CD4-positive, alpha-beta T cell treated with Interleukin-1 beta for 1 hour (primary cell): ENCODE measurements around the gene CGNL1.

Source experiments
- DNase-seq, 2 donors: peaks; one replicate each; pipeline ENCODE4 v3.0.0-alpha.2; 2020 to 2022

The CGNL1 gene

GRCh38 chr15:57552678-57553334 lies 176.5 kb downstream of the CGNL1 start:
- no peak for DNase-seq

- no peak for DNase-seq
Observed at GRCh38 chr15:57553526-57553925, 177.2 kb downstream of the CGNL1 start.

DNA sequence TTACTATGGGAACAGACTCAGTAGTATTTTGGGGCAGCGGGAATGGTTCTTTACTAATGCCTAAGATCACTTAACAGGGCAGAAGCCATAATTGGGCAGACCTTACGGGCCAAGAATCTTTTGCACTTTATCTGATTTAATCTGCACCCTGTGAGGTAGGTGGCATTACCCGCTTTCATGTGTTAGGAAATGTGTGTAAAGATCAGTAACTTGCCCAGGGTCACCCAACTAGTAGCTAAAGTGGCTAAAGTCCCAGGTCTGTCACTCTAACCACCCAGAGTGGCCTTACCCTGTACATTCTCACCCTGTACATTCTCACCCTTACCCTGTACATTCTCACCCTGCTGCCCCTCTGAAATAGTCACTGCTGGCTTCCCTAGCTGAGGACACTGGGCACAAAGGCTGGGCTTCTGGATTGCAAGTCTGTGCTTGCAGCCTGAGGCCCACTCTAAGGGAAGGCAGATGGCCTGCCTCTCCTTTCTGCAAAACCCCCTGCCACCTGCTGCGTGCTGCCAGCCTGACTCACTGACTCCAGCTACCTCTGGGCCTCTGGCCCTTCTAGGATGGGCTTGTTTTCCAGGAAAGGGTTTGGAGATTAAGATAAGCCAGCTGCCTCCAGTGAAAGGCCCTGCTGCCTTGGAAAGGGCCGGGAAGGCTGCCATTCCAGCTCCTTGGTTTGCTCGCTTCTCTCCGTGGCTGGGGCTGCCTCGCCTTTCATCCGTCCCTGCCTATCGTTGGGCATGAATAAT lies 177.9 kb downstream of the CGNL1 start:
- no peak for DNase-seq

- no peak for DNase-seq
Observed at GRCh38 chr15:57554812-57555179, 178.5 kb downstream of the CGNL1 start.

DNA sequence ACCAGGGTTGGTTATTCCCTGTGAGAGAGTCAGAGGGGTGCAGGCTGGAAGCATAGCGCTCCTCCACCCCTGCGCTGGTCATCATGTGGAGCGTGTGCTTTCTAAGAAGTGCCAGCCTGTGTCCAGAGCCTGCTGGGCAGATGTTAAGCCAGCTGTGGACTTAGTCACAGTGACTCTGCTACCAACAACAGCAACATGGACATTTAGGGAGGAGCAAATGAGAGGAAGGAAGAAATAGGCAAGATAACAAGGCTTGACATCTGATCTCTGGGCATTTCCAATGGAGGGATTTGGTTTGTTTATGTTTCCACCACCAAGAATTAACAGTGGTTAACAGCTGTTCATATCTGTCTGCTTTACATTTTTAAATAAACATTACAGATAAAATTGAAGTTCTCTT lies 179.0 kb downstream of the CGNL1 start:
- DNase-seq: no peak

GRCh38 chr15:57556040-57556439 lies 179.7 kb downstream of the CGNL1 start:
- no peak for DNase-seq

GRCh38 chr15:57557267-57557666 lies 181.0 kb downstream of the CGNL1 start:
- DNase-seq: no peak

DNA sequence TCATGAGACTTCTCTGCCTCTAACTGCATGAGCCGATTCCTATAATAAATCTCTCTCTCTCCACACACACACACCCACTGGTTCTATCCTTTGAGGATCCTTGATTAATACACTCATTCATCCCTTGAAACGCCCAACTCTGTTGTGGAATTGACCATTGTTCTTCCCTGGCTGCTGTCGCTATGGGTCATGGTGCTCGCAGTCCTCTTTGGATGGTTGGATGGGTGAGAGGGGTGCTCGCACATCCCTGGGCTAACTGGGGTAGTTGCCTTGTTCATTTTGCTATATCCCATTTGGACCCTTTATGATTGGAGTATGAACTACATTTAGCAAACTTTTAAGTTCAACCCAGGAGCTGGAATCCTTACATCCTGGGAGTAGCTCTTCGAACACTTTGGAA lies 181.5 kb downstream of the CGNL1 start:
- DNase-seq: no peak

- DNase-seq: peak; percentile 56 to 60
Observed at GRCh38 chr15:57559875-57560274, 183.6 kb downstream of the CGNL1 start.

DNA sequence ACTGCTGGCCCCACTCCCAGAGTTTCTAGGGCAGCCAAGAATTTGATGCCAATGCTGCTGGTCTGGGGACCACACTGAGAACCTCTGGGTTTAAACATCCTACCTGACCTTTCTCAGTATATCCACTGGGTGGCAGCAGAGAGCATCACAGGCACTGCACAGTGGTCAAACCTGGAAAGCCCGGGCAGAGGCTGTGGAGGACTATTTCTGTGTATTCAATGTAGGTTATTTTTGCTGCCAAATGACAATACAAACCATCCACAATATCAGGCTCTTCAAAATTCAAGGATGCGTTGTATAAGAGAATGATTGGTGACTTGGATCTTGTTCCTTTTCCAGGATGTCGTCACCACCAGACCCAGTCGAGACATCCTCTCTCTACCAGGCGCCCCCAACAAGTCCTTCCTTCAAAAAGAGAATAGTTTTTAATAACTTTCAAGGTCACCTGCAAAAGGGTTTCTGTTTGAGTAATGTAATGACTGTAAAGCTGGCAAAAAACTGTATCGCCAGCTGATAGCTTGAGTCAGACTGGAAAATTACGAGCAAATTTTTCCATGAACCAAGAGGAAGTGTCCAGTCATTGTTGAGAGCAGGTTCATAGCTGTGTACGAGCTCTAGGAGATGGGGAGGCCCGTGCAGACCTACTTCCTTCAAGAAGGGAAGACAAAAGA lies 184.9 kb downstream of the CGNL1 start:
- peak; percentile 67 to 70 for DNase-seq

- DNase-seq: no peak
Observed at GRCh38 chr15:57562196-57562769, 186.0 kb downstream of the CGNL1 start.

GRCh38 chr15:57563416-57563815 lies 187.1 kb downstream of the CGNL1 start:
- DNase-seq: no peak

- peak; percentile 51 to 67 for DNase-seq
Observed at GRCh38 chr15:57565311-57565710, 189.0 kb downstream of the CGNL1 start.

DNA sequence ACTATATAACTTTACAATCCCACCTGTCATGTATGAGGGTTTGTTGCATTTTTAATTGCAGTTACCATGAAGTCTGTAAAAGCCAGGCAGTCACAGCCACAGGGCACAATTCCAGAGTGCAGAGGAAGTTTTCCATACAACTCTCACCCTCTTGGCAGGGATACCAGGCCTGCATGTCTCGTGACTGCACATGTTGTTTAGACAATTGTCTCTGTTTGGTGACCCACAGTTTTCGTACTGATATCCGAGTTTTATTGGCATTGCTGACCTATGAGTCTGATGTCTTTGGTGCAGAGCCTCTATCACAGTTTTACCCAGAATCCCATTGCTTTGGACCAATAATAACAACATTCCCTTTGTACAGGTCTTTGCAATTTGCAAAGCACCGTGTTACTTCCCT lies 190.5 kb downstream of the CGNL1 start:
- no peak for DNase-seq

DNA sequence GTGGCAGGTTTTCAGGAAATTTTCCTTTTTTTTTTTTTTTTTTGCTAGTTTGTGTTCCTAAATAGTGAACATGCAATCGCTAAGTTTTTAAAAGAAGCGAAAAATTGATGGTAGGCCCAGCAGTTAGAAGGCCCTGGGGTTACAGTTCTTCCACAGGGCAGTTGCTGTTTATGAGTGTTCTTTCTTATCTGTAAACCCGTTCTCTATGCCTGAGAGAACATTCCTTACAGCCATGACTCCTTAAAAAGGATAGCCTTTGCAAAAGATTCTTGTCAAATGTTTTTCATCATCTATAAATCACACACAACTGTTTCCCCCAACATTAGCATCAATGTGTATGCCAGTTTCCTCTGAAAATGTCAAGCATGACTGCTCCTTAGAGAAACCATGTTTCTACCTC lies 191.6 kb downstream of the CGNL1 start:
- DNase-seq: no peak

DNA sequence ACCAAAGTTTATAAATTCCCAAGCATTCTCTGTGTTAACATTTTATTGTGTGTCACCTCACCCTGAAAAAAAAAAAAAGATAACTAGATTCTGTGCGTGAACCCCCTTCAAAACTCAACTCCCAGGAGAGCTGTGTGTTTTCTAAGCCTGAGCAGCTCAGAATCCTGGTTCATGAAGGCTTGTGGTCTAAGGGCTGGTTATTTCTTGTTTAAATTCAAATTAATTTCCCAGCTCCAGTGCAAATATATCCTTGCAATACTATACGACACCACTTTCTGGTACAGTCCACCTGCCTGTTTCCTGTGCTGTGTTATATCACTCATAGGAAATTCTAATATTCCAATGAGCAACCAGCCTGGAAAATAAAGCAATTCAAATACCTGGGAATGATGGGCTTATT lies 192.0 kb downstream of the CGNL1 start:
- DNase-seq: no peak

GRCh38 chr15:57570340-57570739 lies 194.0 kb downstream of the CGNL1 start:
- DNase-seq: no peak

DNA sequence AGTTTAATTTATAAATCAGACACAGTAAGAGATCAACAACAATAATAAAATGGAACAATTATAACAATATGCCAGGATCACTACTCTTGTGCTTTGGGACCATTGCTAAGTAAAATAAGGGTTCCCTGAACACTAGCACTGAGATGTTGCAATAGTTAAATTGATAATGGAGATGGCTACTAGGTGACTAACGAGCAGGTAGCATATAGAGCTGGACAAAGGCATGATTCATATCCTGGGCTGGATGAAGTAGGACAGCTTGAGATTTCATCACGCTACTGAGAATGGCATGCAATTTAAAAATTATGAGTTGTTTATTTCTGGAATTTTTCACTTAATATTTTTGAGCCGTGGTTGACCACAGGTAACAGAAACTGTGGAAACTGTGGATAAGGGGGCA lies 194.7 kb downstream of the CGNL1 start:
- DNase-seq: no peak

GRCh38 chr15:57571725-57572124 lies 195.4 kb downstream of the CGNL1 start:
- DNase-seq: no peak

- no peak for DNase-seq
Observed at GRCh38 chr15:57572468-57572867, 196.2 kb downstream of the CGNL1 start.

GRCh38 chr15:57573151-57573550 lies 196.8 kb downstream of the CGNL1 start:
- DNase-seq: no peak

DNA sequence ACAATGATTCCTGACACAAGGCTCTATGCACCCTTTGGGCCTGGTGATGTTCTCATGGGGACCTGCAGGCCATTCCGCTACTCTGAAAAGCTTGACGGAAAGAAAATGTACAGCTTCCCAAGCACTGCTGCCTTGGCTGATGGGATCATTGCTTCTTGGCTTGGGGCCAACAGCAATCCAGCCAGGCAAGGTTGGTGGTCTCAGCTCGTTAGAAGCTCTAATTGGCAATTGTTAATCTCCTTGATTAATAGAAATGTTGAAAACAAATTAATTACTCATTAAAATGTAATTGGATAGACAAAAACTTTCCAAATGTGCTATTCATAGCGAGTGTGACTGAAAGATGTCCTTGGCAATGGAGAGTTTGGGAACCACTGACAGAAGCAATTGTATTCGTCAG lies 199.1 kb downstream of the CGNL1 start:
- no peak for DNase-seq

- DNase-seq: no peak
Observed at GRCh38 chr15:57578288-57578900, 202.1 kb downstream of the CGNL1 start.
